NCI-H1436 treated with DMSO at 0.1 percent for 48 hours (cell line): ENCODE measurements around the gene KRTAP10-12.

Experiments
- DNase-seq: peaks from one replicate; lab custom pipeline; 2025; lab: John Stamatoyannopoulos, UW

The KRTAP10-12 gene

DNA sequence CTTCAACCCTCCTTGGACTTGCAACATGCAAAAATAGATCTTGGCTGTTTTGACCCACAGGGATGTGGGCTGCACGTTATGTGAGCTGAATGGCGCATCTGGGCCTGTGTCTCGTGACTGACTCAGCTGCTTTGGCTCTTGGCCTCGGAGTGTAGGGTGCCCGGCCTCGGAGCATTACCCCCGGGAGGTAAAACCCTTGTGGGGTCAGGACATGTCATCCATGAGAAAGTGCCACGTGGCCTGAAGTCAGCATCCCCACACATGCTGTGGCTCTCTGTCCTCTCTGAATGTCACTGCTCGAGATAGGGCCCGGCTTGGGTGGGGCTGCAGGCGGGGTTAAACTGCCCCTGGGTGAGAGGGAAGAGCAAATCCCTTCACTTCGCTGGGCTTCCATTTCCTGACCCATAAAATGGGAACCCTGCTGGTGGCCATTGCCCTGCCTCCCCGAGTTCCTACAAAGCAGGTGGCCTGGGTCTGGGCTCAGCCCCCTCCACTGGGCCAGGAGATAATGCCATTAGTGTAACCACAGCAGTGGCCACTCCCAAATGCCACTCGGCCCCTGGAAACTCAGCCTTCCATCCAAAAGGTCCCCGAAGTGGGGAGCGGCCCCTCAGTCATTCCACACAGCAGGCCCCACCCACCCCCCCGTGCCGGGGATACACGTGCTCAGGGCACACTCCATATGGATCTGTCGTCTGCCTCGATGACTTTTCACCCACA lies 37.2 kb downstream of the KRTAP10-12 start:
- no peak for DNase-seq

DNA sequence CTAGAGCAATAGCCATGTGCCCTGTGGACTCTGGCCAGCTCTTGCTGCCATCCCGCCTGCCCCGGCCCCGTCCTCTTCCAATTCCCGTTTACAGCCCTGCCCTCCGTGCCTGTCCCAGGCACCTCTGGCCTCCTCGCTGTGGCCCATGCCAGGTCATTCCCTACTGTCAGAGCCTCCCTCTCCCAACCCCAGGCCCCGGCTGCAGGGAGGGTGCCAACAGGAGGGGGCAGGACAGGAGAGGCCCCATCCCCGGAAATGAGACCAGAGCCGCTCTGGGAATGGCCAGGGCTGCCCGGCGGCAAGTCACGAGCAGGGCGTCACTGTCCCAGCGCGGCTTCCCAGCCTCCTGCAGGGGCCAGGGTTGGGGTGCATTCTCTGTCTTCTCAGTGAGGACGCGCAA lies 37.9 kb downstream of the KRTAP10-12 start:
- DNase-seq, result no peak

DNA sequence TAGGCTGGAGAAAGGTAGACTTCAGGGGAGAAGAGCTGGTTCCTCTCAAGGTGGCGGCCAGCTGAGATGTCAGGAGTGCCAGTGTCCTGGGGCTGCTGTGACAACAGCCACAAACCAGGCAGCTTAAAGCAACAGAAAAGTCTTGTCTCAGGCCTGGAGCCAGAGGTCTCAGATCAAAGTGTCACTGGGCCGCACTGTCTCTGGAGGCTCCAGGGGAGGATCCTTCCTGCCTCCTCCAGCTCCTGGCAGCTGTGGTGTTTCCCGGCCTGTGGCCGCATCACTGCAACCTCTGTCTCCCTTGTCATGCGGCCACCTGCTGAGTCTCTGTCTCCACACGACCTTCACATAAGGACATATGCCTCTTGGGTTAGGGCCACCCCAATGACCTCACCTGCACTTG lies 38.8 kb downstream of the KRTAP10-12 start:
- DNase-seq, result no peak

DNA sequence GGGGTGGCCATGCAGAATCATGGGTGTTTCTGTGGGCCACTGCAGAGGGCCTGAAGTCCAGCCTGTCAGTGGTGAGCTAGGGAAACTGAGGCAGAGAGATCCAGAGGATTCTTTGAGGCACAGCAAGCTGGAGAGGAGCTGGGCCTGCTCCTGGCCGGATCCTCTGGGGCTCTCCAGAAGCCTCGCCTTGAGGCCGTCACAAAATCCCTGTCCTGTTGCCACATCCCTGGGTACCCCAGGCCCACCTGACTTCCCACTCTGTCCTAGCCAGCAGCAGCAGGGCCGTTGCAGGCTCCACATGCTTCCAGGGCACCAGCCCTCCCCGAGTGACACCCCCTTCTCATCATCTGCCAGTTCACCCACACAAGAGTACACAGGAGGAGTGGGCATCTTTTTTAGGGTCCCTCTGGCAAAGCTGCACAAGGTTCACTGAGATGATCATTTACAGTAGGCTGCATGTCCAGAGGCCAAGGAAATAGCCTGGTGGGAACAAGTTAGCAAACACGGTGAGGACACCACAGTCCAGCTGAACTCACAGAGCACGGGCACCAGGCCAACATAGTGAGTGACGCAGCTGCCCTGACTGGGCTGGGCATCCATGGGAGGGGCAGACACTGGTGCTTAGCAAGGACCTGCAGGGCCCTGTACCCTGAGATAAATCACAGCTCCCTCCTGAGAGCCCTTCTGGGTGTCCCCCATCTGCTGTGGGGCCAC lies 39.5 kb downstream of the KRTAP10-12 start:
- DNase-seq, result peak; percentile 14

DNA sequence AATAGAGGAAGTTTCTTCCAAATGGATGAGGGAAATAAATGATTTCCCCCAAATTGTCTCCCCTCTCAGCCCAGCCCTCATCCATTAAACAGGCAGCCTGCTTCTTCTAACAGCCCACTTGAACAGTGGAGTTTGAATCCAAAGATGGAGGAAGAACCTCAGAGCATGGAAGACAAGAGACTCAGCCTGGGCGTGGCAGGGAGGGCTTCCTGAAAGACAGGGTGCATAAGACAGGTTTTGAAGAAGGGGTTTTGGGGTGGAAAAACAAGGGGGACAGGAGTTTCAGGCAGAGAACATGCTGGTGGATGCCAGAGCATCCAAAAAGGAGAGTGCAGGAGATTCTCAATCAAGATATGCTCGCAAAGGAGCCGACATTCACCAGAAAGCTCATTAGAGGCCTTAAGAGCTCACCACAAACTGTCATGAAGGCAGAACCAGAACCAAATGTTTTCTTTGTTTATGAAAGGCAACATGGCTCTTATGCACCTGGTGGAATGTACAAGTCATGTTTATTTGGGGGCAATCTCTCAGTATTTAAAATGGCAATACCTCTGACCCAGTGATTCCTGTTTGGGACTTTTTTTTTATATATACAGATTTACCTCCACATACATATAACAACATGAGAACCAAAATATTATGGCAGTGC lies 40.9 kb downstream of the KRTAP10-12 start:
- no peak for DNase-seq

DNA sequence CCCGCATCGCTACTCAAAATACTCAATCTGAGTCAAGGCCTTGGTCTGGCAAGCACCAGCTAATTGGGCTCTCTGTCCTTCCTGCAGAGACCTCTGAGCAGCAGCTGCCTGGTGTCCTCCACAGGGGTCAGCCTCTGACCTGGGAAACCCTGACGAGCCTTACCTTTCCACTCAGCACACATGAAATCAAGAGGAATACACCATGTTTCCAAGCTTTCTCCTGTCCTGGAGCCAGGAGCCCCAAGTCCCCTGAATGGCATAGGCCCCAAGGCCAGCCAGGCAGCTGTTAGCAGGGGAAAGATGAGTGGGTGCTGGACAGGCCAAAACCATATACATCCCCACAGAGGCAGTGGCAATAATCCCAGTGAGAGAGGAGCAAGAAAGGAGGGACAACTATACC lies 41.6 kb downstream of the KRTAP10-12 start:
- no peak for DNase-seq

DNA sequence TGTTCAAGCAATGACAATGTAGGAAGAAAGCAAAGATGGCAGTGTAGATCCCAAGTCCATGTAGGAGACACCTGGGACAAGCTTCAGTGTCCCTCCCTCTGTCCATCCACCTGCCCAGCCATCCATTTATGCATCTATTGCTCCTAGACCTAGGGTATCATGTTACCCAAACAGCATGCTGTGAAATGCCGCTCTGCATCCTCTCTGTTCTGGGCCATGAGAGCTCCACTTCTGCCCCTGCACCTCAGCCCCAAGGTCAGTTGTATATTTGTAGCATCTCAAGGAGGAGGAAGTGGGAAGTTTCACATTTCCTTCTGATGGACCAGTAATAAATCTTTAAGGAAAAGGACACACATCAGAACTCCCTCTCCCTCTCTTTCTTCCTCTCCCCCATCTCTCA lies 42.3 kb downstream of the KRTAP10-12 start:
- no peak for DNase-seq

DNA sequence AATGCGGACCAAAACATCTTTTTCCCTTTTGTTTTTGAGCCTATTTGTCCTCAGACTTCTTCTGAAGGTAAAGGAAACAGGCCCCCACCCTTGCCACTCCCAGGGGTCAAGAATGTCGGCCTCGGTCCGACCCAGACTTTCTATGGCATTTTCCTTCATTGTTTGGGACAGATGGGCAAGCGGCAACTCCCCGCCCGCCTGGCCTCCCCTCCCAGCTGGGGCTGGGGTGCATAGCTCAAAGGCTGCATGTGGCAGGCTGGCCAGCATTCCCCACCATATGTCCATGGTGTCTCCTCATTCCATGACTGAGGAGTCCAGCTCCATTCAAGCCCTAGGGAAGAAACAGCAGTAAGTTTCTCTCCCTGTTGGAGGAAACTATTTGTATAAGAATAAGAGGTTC lies 43.8 kb downstream of the KRTAP10-12 start:
- no peak for DNase-seq

DNA sequence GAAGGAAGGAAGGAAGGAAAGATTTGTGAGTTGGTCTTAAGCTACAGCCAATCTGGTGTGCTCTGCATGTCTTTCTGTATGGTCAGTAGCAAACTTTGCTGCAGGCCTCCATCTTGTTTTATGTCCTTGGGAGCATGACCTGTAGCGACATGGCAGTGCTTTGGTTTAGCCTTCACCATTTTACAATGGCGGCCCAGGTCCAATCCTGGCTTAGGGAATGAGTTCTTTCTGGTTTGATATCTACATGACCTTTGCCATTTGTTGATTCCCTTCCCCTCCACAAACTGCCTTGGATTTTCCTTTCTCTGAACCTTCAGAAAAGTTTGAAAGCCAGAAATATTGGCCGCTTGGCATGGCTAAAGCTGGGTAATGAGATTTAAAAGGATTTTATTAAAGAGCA lies 44.9 kb downstream of the KRTAP10-12 start:
- DNase-seq, result no peak

DNA sequence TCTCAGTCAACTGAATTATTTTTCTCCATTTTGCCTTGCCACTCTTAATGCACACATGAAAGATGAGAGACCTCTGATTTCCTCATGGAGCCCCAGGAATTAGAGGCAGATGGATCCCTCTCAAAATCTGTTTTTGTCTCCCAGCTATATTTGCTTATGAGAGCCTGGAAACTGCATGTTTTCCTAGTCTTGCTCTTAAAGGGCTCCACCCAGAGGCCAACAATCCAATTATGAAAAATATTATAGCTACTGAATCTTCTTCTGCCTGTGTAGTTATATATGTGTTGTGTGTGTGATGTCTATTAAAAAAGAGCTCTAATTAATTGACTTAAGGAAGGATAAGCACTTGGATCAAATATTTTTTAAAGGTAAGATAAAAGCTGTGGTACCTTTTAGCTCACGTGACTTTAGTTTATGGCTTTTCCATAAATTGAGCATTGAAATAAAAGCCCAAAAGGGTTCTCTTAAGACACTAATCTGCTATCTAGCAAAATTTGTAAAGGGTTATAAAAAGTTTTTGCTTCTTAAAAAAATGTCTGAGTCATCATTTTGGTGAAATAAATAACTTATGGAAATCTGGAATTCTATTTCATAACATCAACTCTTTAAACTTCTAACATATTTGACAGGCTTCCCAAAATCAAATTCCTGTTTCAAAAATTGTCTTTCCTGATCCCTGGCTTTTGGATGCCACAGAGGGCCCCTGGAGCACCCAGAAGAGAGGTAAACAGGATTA lies 45.6 kb downstream of the KRTAP10-12 start:
- DNase-seq, result peak; percentile 50
